Measurements from ENCODE around the gene PNRC1. TPM values are rescaled to one million over a fixed set of nuclear protein-coding genes. Genes with fewer than 3 reads are reported as not detected.
"Not testable (repeated sequence)": the region's sequence is repeated elsewhere in the genome, so short reads cannot be mapped to it uniquely, and the experiment has no call there.

The PNRC1 gene
- total RNA-seq, 1 donor from 2014 or later, result 93.2 TPM

GRCh38 chr6:89063881-89064280 is 16.7 kb upstream of the PNRC1 start:
- H3K79me2 ChIP-seq (ENCODE audit: insufficient read depth, low read length), result no peaks in the 10 kb centered on the region
- Mint-ChIP-seq H3K9me3 (ENCODE audit: unreplicated experiment) (no peaks in the 10 kb centered on the region), H3K4me1 (ENCODE audit: low read depth, unreplicated experiment) (peaks cover under 1% of the 10 kb centered on the region), H3K4me3 (ENCODE audit: unreplicated experiment) (no peak overlapping the region), H3K36me3 (ENCODE audit: low read depth, unreplicated experiment) (no peaks in the 10 kb centered on the region), H3K27ac (ENCODE audit: unreplicated experiment) (no peak overlapping the region), H3K27me3 (ENCODE audit: low read depth, unreplicated experiment) (no peaks in the 10 kb centered on the region)
- no peak overlapping the region for H2AFZ ChIP-seq (ENCODE audit: low read depth, low read length)
- H3K9ac ChIP-seq (ENCODE audit: low read length), result no peak overlapping the region
- no peak for TF ChIP-seq EZH2 (IDR thresholded peaks at IDR 0.05; ENCODE audit: insufficient read depth, low read length)
- TF ChIP-seq, protein P1, sequence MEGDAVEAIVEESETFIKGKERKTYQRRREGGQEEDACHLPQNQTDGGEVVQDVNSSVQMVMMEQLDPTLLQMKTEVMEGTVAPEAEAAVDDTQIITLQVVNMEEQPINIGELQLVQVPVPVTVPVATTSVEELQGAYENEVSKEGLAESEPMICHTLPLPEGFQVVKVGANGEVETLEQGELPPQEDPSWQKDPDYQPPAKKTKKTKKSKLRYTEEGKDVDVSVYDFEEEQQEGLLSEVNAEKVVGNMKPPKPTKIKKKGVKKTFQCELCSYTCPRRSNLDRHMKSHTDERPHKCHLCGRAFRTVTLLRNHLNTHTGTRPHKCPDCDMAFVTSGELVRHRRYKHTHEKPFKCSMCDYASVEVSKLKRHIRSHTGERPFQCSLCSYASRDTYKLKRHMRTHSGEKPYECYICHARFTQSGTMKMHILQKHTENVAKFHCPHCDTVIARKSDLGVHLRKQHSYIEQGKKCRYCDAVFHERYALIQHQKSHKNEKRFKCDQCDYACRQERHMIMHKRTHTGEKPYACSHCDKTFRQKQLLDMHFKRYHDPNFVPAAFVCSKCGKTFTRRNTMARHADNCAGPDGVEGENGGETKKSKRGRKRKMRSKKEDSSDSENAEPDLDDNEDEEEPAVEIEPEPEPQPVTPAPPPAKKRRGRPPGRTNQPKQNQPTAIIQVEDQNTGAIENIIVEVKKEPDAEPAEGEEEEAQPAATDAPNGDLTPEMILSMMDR (IDR thresholded peaks at IDR 0.05; ENCODE audit: insufficient read depth, low read depth, low read length), result no peak
- FAIRE-seq (no peak), DNase-seq (ENCODE audit: low read depth) (no peak)
- no peaks in the 10 kb centered on the region for H3K27me3 ChIP-seq (ENCODE audit: insufficient read depth, low read length)
- H3K36me3 ChIP-seq (ENCODE audit: insufficient read depth, low read length), result no peaks in the 10 kb centered on the region
- no peak overlapping the region for H3K27ac ChIP-seq (ENCODE audit: low read depth, low read length)
- H4K20me1 ChIP-seq (ENCODE audit: insufficient read depth, low read length), result no peaks in the 10 kb centered on the region
- no peak overlapping the region for H3K4me2 ChIP-seq (ENCODE audit: low read length)
- H3K4me1 ChIP-seq (ENCODE audit: insufficient read depth, low read length), result no peaks in the 10 kb centered on the region
- no peaks in the 10 kb centered on the region for H3K9me3 ChIP-seq (ENCODE audit: insufficient read depth, low read depth, low read length)
- no peak overlapping the region for H3K4me3 ChIP-seq (ENCODE audit: insufficient read depth, low read depth, low read length)

DNA sequence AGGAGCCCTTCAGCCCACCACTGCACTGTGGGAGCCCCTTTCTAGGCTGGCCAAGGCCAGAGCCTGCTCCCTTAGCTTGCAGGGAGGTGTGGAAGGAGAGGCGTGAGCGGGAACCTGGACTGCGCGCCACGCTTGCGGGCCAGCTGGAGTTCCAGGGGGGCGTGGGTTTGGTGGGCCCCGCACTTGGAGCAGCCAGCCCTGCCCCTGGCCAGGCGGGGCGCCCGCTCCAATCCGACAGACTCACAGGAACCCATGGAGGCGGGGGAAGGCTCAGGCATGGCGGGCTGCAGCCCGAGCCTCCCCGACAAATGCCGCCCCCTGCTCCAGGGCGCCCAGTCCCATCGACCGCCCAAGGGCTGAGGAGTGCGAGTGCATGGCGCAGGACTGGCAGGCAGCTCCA is 15.6 kb upstream of the PNRC1 start:
- not testable (repeated sequence) for H3K36me3 ChIP-seq (ENCODE audit: insufficient read depth, low read length); H3K79me2 ChIP-seq (ENCODE audit: insufficient read depth, low read length); DNase-seq (ENCODE audit: low read depth); H3K36me3 Mint-ChIP-seq (ENCODE audit: low read depth, unreplicated experiment); H4K20me1 ChIP-seq (ENCODE audit: insufficient read depth, low read length); H3K4me2 ChIP-seq (ENCODE audit: low read length); H3K9me3 Mint-ChIP-seq (ENCODE audit: unreplicated experiment); H3K4me1 ChIP-seq (ENCODE audit: insufficient read depth, low read length); H3K27ac Mint-ChIP-seq (ENCODE audit: unreplicated experiment); H3K4me3 ChIP-seq (ENCODE audit: insufficient read depth, low read depth, low read length); H3K9me3 ChIP-seq (ENCODE audit: insufficient read depth, low read depth, low read length); H3K4me3 Mint-ChIP-seq (ENCODE audit: unreplicated experiment); H3K27ac ChIP-seq (ENCODE audit: low read depth, low read length); H3K4me1 Mint-ChIP-seq (ENCODE audit: low read depth, unreplicated experiment); FAIRE-seq; H3K27me3 Mint-ChIP-seq (ENCODE audit: low read depth, unreplicated experiment); H2AFZ ChIP-seq (ENCODE audit: low read depth, low read length); H3K27me3 ChIP-seq (ENCODE audit: insufficient read depth, low read length); H3K9ac ChIP-seq (ENCODE audit: low read length)

GRCh38 chr6:89066121-89066520 is 14.4 kb upstream of the PNRC1 start:
- not testable (repeated sequence) for H3K27ac Mint-ChIP-seq (ENCODE audit: unreplicated experiment); H3K27me3 Mint-ChIP-seq (ENCODE audit: low read depth, unreplicated experiment); H3K4me3 ChIP-seq (ENCODE audit: insufficient read depth, low read depth, low read length); H3K4me2 ChIP-seq (ENCODE audit: low read length); H3K27ac ChIP-seq (ENCODE audit: low read depth, low read length); H3K79me2 ChIP-seq (ENCODE audit: insufficient read depth, low read length); H3K36me3 Mint-ChIP-seq (ENCODE audit: low read depth, unreplicated experiment); H3K9me3 Mint-ChIP-seq (ENCODE audit: unreplicated experiment); DNase-seq (ENCODE audit: low read depth); H3K9me3 ChIP-seq (ENCODE audit: insufficient read depth, low read depth, low read length); H2AFZ ChIP-seq (ENCODE audit: low read depth, low read length); H3K27me3 ChIP-seq (ENCODE audit: insufficient read depth, low read length); H3K9ac ChIP-seq (ENCODE audit: low read length); H3K36me3 ChIP-seq (ENCODE audit: insufficient read depth, low read length); H3K4me3 Mint-ChIP-seq (ENCODE audit: unreplicated experiment); H3K4me1 ChIP-seq (ENCODE audit: insufficient read depth, low read length); H4K20me1 ChIP-seq (ENCODE audit: insufficient read depth, low read length); FAIRE-seq; H3K4me1 Mint-ChIP-seq (ENCODE audit: low read depth, unreplicated experiment)

Measured in astrocyte (in vitro differentiated cells and primary cell).